K562 (cell line): Measurements from ENCODE around the gene TSC22D2. TPM values are rescaled to one million over a fixed set of nuclear protein-coding genes. Genes with fewer than 3 reads are reported as not detected.

ENCODE experiments used
- MAFK ChIP-seq: IDR thresholded peaks from 2 replicates; pipeline ENCODE4 v1.6.1; 2011; ENCODE audit warnings: low read length, improper control_type of control experiment
- TRIM24 ChIP-seq, 2 experiments: fragments of 450-650 bp; IDR thresholded peaks; 2 replicates each; pipeline ENCODE4 v1.6.1; 2016
- polyA plus RNA-seq, 8 experiments: library from polyadenylated mRNA; depleted of rRNA in 4 of 8; stranded (reverse) in 5 of 8; unstranded in 3 of 8; fragments of >200 nt; fragmentation: Nextera tagmentation in 2 of 8; fragmentation: Illumina TruSeq in 1 of 8; extraction: Ambion mirVana in 2 of 8; extraction: Trizol in 1 of 8; gene quantifications; 2 replicates each; pipeline versions ENCODE4 v1.2.1 to v1.2.3, GENCODE V29; 2011 to 2014; ENCODE audit warnings: inconsistent platforms in 1 of 8, missing spikeins in 1 of 8
- total RNA-seq, 7 experiments: library from RNA; depleted of rRNA in 6 of 7; stranded (reverse); fragments of >200 nt in 6 of 7; fragmentation: Illumina TruSeq in 2 of 7; extraction: Trizol in 2 of 7; gene quantifications; 2 replicates each; pipeline versions ENCODE4 v1.2.1 to v1.2.3, GENCODE V29; 2011 to 2021; ENCODE audit warnings: low replicate concordance in 1 of 7

TSC22D2 gene
- total and polyA plus RNA-seq, 9 of the 15 experiments (the other 6 are each of a cell fraction or from before 2014, with no cell fraction given): 5.5 to 44.0 (median 19.3) TPM

DNA sequence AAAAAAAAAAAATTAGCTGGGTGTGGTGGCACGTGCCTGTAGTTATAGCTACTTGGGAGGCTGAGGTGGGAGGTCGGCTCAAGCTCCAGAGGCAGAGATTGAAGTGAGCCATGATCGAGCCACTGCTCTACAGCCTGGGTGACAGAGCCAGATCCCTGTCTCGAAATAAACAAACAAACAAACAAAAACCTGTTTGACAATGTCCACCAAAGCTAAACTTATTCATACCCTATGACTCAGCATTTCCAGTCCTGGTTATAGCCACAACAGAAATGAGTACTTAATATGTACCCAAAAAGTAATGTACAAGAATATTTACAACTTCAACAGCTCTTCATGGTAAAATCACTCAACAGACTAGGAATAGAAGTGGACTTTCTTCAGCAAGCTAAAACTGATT is 107.1 kb downstream of the TSC22D2 start (continued):
- peak; percentile 48; the same call in 1 of the 2 replicates for TF ChIP-seq MAFK
- TF ChIP-seq TRIM24 (IDR thresholded peaks at IDR 0.05): 0 out of 4 replicates have a peak, but pooled peaks of 1 of the 2 experiments have one; percentile 7

Other genes with a start within 250 kb of the TSC22D2 start
- 443 and 512 TPM in 2 replicates for gene SERP1, start 138.2 kb downstream of the TSC22D2 start, total RNA-seq (2014; rRNA removed)
- 121 and 129 TPM in 2 replicates for gene SERP1, start 138.2 kb downstream of the TSC22D2 start, total RNA-seq (2014; rRNA removed; fragmentation: Illumina TruSeq; extraction: Trizol)
- gene SERP1, start 138.2 kb downstream of the TSC22D2 start, total RNA-seq (2015; rRNA removed; fragmentation: Illumina TruSeq; extraction: Trizol): 101 and 109 TPM in 2 replicates
- 147 TPM in 2 replicates for gene SERP1, start 138.2 kb downstream of the TSC22D2 start, total RNA-seq (2021)
- gene SERP1, start 138.2 kb downstream of the TSC22D2 start, polyA plus RNA-seq (2011; rRNA removed): 122 and 142 TPM in 2 replicates
- gene SERP1, start 138.2 kb downstream of the TSC22D2 start, polyA plus RNA-seq (2014; fragmentation: Illumina TruSeq; extraction: Trizol): 85.2 and 94.4 TPM in 2 replicates
- 10 to 100 TPM; 38.6 to 42.4 TPM for gene SERP1, start 138.2 kb downstream of the TSC22D2 start, polyA plus RNA-seq (2014; fragmentation: Nextera tagmentation; extraction: Ambion mirVana)
- 190 and 246 TPM in 2 replicates for gene SERP1, start 138.2 kb downstream of the TSC22D2 start, polyA plus RNA-seq (2014; rRNA removed)
- 99.8 and 168 TPM in 2 replicates for gene EIF2A, start 138.5 kb downstream of the TSC22D2 start, total RNA-seq (2014; rRNA removed)
- 178 and 206 TPM in 2 replicates for gene EIF2A, start 138.5 kb downstream of the TSC22D2 start, total RNA-seq (2014; rRNA removed; fragmentation: Illumina TruSeq; extraction: Trizol)
- 139 and 146 TPM in 2 replicates for gene EIF2A, start 138.5 kb downstream of the TSC22D2 start, total RNA-seq (2015; rRNA removed; fragmentation: Illumina TruSeq; extraction: Trizol)
- 106 and 115 TPM in 2 replicates for gene EIF2A, start 138.5 kb downstream of the TSC22D2 start, total RNA-seq (2021)
- gene EIF2A, start 138.5 kb downstream of the TSC22D2 start, polyA plus RNA-seq (2011; rRNA removed): 181 and 193 TPM in 2 replicates
- gene EIF2A, start 138.5 kb downstream of the TSC22D2 start, polyA plus RNA-seq (2014; fragmentation: Illumina TruSeq; extraction: Trizol): 158 and 192 TPM in 2 replicates
- 100 to 1,000 TPM; 130 to 172 TPM for gene EIF2A, start 138.5 kb downstream of the TSC22D2 start, polyA plus RNA-seq (2014; fragmentation: Nextera tagmentation; extraction: Ambion mirVana)
- 129 and 166 TPM in 2 replicates for gene EIF2A, start 138.5 kb downstream of the TSC22D2 start, polyA plus RNA-seq (2014; rRNA removed)
- 33.0 and 107 TPM in 2 replicates for gene SELENOT, start 195.0 kb downstream of the TSC22D2 start, total RNA-seq (2014; rRNA removed)
- gene SELENOT, start 195.0 kb downstream of the TSC22D2 start, total RNA-seq (2014; rRNA removed; fragmentation: Illumina TruSeq; extraction: Trizol): 91.9 and 96.1 TPM in 2 replicates
- 64.5 and 65.0 TPM in 2 replicates for gene SELENOT, start 195.0 kb downstream of the TSC22D2 start, total RNA-seq (2015; rRNA removed; fragmentation: Illumina TruSeq; extraction: Trizol)
- gene SELENOT, start 195.0 kb downstream of the TSC22D2 start, total RNA-seq (2021): 72.0 and 74.0 TPM in 2 replicates
- 273 and 411 TPM in 2 replicates for gene SELENOT, start 195.0 kb downstream of the TSC22D2 start, polyA plus RNA-seq (2011; rRNA removed)
- gene SELENOT, start 195.0 kb downstream of the TSC22D2 start, polyA plus RNA-seq (2014; fragmentation: Illumina TruSeq; extraction: Trizol): 132 and 151 TPM in 2 replicates
- 100 to 1,000 TPM; 261 to 317 TPM for gene SELENOT, start 195.0 kb downstream of the TSC22D2 start, polyA plus RNA-seq (2014; fragmentation: Nextera tagmentation; extraction: Ambion mirVana)
- 67.4 and 84.2 TPM in 2 replicates for gene SELENOT, start 195.0 kb downstream of the TSC22D2 start, polyA plus RNA-seq (2014; rRNA removed)